Measurements from ENCODE around the gene TSPYL6.
A peak's percentile ranks its signal among the peaks of the same experiment; 100 is the strongest.

The TSPYL6 gene

GRCh38 chr2:54255230-54256090 lies 569 bp downstream of the TSPYL6 start:
- no peak for DNase-seq

GRCh38 chr2:54254180-54254579 lies 1.8 kb downstream of the TSPYL6 start:
- no peak for DNase-seq

GRCh38 chr2:54249629-54250028 lies 6.4 kb downstream of the TSPYL6 start:
- no peak for DNase-seq

- DNase-seq = no peak
Observed at GRCh38 chr2:54247115-54247514, 8.9 kb downstream of the TSPYL6 start.

- DNase-seq = no peak
Observed at GRCh38 chr2:54240515-54241469, 15.2 kb downstream of the TSPYL6 start.

GRCh38 chr2:54239427-54239826 lies 16.6 kb downstream of the TSPYL6 start:
- no peak for DNase-seq

- no peak for DNase-seq
Observed at GRCh38 chr2:54237428-54237827, 18.6 kb downstream of the TSPYL6 start.

GRCh38 chr2:54233832-54234649 lies 22.0 kb downstream of the TSPYL6 start:
- no peak for DNase-seq

- DNase-seq = no peak
Observed at GRCh38 chr2:54228945-54229344, 27.1 kb downstream of the TSPYL6 start.

- DNase-seq = no peak
Observed at GRCh38 chr2:54227798-54228197, 28.2 kb downstream of the TSPYL6 start.

- DNase-seq = no peak
Observed at GRCh38 chr2:54226260-54226659, 29.8 kb downstream of the TSPYL6 start.

GRCh38 chr2:54224997-54225396 lies 31.0 kb downstream of the TSPYL6 start:
- DNase-seq = no peak

- DNase-seq = no peak
Observed at GRCh38 chr2:54213082-54213481, 42.9 kb downstream of the TSPYL6 start.

GRCh38 chr2:54212456-54212855 lies 43.6 kb downstream of the TSPYL6 start:
- DNase-seq = no peak

GRCh38 chr2:54209379-54209778 lies 46.6 kb downstream of the TSPYL6 start:
- no peak for DNase-seq

- no peak for DNase-seq
Observed at GRCh38 chr2:54208364-54209240, 47.4 kb downstream of the TSPYL6 start.

- no peak for DNase-seq
Observed at GRCh38 chr2:54207666-54208195, 48.3 kb downstream of the TSPYL6 start.

- DNase-seq = peak; percentile 16
Observed at GRCh38 chr2:54206596-54206995, 49.4 kb downstream of the TSPYL6 start.

- no peak for DNase-seq
Observed at GRCh38 chr2:54204476-54204875, 51.6 kb downstream of the TSPYL6 start.
